Stimulated activated naive CD4-positive, alpha-beta T cell treated with Interleukin-2 at 50 U/mL for 16 hours (primary cell): ENCODE results near the gene PDK2.

ENCODE experiments used
- DNase-seq: peaks from one replicate; lab custom pipeline; 2025; lab: John Stamatoyannopoulos, UW

PDK2 gene

GRCh38 chr17:50100480-50100883 is 5.3 kb downstream of the PDK2 start:
- DNase-seq = no peak

- DNase-seq = no peak
Observed at GRCh38 chr17:50100921-50101345, 5.8 kb downstream of the PDK2 start.

GRCh38 chr17:50101346-50102163 is 6.4 kb downstream of the PDK2 start:
- DNase-seq = no peak

GRCh38 chr17:50102164-50102991 is 7.2 kb downstream of the PDK2 start:
- no peak for DNase-seq

GRCh38 chr17:50103252-50103651 is 8.1 kb downstream of the PDK2 start:
- DNase-seq = no peak

GRCh38 chr17:50103941-50104340 is 8.8 kb downstream of the PDK2 start:
- DNase-seq = no peak

GRCh38 chr17:50105811-50106210 is 10.7 kb downstream of the PDK2 start:
- DNase-seq = no peak

- no peak for DNase-seq
Observed at GRCh38 chr17:50106393-50107131, 11.4 kb downstream of the PDK2 start.

GRCh38 chr17:50107790-50108414 is 12.8 kb downstream of the PDK2 start:
- no peak for DNase-seq

- no peak for DNase-seq
Observed at GRCh38 chr17:50108556-50108955, 13.4 kb downstream of the PDK2 start.

GRCh38 chr17:50109207-50109606 is 14.1 kb downstream of the PDK2 start:
- no peak for DNase-seq

GRCh38 chr17:50109785-50110184 is 14.6 kb downstream of the PDK2 start:
- DNase-seq = no peak

- no peak for DNase-seq
Observed at GRCh38 chr17:50110591-50111349, 15.6 kb downstream of the PDK2 start.

- DNase-seq = no peak
Observed at GRCh38 chr17:50111673-50112655, 16.8 kb downstream of the PDK2 start.

GRCh38 chr17:50112694-50113093 is 17.5 kb downstream of the PDK2 start:
- DNase-seq = no peak

- DNase-seq = no peak
Observed at GRCh38 chr17:50113624-50114320, 18.6 kb downstream of the PDK2 start.

GRCh38 chr17:50114401-50114800 is 19.2 kb downstream of the PDK2 start:
- no peak for DNase-seq

GRCh38 chr17:50114849-50115357 is 19.8 kb downstream of the PDK2 start:
- DNase-seq = peak; percentile 4

- no peak for DNase-seq
Observed at GRCh38 chr17:50115756-50116155, 20.6 kb downstream of the PDK2 start.
